Liver (tissue), 3 donors: ENCODE measurements around the gene CIPC.

Source experiments
- CTCF ChIP-seq: fragments of 150-350 bp; IDR thresholded peaks from 2 replicates; pipeline ENCODE4 v1.5.1; 2017; ENCODE audit warnings: improper control_type of control experiment, low read depth, low read length; ENCODE audit not compliant: missing input control
- TAF1 ChIP-seq: conservative IDR thresholded peaks from 2 replicates; pipeline ENCODE4 v1.6.1; 2016; ENCODE audit warnings: antibody characterized with exemption, mild to moderate bottlenecking
- YY1 ChIP-seq: IDR thresholded peaks from 2 replicates; pipeline ENCODE4 v1.6.1; 2016; ENCODE audit warnings: antibody characterized with exemption, mild to moderate bottlenecking
- donor health status: healthy.
- donor health status: healthy.

GRCh38 chr14:77058785-77059184 is 39.3 kb upstream of the CIPC start:
- TF ChIP-seq TAF1 (no peak), CTCF (no peak), YY1 (no peak)
